ENCODE results near the gene SLC25A14.
"Not testable (repeated sequence)": the region's sequence is repeated elsewhere in the genome, so short reads cannot be mapped to it uniquely, and the experiment has no call there.

Gene SLC25A14, protein sequence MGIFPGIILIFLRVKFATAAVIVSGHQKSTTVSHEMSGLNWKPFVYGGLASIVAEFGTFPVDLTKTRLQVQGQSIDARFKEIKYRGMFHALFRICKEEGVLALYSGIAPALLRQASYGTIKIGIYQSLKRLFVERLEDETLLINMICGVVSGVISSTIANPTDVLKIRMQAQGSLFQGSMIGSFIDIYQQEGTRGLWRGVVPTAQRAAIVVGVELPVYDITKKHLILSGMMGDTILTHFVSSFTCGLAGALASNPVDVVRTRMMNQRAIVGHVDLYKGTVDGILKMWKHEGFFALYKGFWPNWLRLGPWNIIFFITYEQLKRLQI

DNA sequence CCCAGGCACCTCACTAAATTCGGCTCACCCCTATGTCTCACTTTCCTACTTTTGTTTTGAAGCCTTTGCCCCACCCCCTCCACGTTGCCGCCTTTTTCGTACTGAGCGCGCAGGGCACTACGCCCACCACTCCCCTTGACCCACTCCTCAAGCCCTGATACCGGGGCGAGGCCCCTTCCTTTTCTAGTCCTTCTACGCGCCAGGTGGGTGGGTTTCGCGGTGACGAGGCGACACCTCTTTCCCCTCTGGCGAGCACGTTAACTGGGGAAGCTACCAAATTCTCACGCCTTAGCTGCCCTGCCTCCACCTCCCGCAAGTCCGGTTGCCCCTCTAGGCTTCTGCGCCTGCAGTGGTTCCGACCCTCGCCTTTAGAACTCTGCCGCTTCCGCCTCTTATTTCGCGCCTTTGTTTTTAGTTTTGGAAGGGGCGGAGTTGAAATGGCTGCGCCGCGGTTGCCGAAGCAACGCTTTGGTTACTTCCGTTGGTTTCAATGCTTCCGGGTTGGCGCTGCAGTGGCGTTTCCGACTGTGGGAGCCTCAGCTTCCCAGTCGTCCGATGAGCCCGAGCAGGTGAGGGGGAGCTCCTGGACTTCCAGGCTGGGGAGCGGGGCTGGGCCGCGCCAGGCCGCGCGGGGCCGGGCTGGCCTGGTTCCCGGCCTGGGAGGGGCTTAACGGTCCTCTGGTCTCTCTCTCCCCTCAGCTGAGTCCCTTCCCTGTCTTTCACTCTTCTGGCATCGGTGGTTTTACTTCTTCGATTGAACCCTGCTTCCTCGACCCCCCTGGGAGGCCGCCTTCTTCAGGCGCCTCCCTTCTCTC, at the start of gene SLC25A14:
SLC25A14 (plus strand) TSS at position 512 of the 815 bp plus-strand sequence. CDS start 360 bp downstream, outside the sequence.
- DNase-seq: peak; percentile 71 to 83

DNA sequence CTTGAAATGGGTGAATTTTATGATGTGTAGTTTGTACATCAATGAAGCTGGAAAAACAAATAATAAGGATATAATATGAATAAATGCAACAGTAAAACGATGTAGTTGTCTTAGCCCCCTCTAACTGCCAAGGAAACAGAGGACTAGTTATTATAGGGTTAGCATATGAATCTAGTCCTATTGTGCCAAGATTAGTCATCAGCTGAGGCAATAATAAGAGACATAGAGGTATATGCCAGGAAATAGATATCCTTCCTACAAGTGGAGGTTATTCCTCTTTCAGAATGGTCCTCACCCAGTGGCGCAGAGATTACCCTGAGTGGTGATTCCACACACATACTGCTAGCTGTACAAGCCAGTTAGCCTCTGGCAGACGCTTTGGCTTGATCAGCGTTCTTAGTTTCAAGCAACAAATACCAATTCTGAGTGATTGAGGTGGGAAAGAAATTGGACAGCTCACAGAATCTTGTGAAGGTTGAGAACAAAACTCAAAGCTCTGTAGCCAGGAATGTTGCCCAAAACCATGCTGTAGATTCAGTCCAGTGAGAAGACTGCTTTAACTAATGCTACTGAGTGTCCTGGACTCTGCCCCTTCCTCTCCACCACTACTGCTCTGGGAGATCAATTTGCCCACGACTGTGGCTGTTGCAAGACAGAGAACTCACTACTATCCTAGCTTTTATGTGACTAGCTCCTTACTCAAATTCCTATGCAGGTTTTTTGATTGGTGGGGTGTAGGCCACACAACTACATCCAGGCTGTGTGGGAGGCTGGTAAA, 44.0 kb upstream of the SLC25A14 start:
- DNase-seq: no peak

DNA sequence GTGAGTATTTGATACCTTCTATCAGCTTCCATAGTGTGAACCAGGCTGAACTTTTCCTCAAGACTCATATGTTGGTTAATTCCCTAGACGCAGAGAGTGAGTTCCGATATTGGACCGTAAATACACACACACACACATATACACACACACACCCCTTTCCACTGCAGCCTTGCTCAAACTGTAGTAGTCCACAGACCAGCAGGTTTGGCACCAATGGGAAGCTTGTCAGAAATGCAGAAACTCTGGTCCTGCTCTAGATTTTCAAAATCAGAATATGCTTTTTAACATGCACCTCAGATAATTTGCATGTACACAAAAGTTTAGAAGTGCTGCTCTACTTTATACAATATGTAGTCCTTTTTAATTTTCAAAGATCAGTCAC, 43.4 kb upstream of the SLC25A14 start:
- no peak for DNase-seq

DNA sequence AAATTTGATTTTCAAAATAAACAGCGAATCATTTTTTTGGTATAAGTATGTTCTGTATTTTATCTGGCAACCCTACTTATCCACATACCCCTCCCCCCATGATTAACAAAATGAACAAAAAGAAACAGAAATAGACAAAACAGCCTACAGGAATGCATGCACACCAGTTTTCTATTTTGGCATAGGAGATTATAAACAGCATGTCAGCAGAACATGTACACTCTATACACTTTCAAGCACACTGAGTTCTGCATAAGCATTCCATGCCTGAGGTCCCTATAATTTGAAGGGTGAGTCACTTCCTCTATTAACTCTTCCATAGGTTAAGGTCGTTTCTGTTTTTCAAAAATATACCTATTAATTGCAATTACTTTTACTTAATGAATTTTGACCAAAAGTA, 43.0 kb upstream of the SLC25A14 start:
- DNase-seq: no peak

DNA sequence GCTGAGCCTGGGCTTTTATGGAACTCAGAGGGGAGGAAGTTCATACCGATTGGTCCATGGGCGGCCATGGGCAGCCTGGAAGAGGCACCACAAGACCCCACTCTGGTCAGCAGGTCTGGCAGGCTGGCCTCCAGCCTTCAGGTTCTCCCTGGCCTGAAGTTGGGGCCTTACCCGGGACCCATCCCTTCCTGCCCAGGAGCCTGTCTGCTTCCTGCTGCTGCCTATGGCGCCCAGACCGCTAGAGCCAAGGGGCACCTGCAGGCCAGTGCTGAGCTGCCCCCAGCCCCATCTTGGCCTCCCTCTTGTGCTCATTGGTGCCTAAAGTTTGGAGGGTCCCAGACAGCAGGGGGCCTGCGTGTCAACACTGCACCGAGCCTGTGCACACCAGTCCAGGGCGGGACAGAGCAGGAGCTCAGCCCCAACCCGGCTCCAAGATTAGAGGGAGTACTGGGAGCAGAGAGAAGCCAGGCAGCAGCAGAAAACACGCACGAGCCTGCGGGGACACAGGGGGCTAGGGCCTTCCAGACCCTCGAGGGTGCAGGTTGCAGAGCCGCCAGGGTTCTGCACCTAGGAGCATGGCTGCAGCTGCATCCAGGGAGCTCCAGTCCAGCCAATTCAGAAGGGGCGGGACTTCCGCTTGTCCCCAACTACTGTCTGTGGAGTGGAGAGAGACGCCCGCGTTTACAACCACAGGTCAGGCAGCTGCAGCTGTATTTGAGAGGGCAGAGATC, 40.3 kb upstream of the SLC25A14 start:
- DNase-seq: peak in 1 of 2 experiments; percentile 12

DNA sequence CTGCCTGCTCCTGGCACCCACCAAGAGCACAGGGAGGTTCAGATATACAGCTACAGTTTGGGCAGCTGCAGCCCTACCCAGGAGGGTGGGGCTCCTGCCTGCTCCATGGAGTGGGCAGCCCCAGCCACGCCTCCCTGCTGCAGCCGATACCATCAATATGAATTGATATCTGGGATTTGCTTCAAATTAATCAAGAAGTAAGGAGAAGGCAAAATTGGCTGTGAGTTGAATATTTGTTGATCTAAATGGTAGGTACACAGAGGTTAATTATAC, 39.8 kb upstream of the SLC25A14 start:
- no peak for DNase-seq

DNA sequence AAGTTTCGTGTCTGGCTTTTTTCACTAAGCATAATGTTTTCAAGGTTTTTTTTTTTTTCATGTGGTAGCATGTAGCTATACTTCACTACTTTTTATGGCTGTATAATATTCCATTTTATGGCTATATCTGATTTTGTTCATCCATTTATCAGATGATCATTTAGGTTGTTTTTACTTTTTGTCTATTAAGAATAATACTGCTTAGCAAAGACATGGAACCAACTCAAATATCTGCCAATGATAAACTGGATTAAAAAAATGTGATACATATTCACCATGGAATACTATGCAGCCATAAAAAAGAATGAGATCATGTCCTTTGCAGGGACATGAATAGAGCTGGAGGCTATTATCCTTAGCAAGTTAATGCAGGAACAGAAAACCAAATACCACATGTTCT, 38.3 kb upstream of the SLC25A14 start:
- DNase-seq: no peak

DNA sequence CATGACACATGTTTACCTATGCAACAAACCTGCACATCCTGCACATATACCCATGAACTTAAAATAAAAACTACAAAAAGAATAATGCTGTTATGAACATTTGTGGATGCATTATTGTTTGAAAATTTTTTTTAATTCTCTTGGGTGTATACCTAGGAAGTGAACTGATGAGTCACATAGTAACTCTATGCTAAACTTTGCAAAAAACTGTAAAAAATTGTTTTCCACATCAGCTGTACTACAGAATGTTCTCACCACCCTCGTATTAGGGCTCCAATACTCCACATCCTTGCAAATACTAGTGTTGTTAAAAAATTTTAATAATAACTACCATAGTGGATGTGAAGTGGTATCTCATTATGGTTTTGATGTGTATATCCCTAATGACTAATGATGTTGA, 37.7 kb upstream of the SLC25A14 start:
- no peak for DNase-seq

DNA sequence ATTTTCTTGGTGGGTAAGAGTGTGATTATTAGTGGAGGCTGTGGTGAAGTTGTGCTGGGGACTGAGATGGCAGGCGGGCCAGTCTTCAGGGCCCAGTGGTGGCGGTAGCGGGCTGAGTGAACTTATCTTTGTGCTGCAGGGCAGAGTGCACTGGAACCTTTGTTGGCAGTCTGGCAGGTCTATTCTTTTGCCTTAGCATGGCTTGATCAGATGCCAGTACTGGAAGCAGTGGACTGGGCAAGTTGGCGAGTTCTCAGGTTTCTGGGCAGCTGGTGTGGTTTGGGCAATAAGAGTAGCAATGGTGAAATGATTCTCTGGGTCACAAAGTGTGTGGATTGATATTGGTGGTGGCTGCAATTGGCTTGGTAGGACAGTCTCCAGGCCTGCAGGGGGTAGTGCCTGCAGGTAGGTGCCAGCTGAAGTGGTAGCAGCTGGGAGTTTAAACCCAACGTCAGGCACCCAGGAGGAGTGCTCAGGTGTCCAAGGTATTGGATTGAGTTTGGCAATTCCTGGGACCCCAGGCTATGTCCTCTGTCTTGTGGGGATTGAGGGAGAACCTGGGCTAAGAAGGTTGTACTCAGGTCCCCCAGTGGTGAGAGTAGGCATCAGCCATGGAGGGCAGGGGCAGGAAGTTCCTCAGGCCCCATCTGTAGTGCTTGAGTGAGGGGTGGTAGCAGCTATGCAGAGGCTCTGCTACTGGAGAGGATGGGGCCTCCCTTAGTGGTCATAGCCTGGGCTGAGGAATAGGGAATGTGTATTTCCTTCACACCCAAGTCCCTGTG, 34.9 kb upstream of the SLC25A14 start:
- DNase-seq: no peak

DNA sequence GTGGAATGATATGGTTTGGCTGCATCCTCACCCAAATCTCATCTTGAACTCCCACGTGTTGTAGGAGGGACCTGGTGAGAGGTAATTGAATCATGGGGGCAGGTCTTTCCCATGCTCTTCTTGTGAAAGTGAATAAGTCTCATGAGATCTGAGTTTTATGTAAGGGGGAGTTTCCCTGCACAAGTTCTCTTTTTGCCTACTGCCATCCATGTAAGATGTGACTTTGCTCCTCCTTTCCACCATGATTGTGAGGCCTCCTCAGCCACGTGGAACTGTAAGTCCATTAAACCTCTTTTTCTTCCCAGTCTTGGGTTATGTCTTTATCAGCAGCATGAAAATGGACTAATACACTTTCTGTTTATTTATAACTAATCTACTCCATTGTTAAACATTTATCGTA, 19.8 kb upstream of the SLC25A14 start:
- DNase-seq: not testable (repeated sequence)

DNA sequence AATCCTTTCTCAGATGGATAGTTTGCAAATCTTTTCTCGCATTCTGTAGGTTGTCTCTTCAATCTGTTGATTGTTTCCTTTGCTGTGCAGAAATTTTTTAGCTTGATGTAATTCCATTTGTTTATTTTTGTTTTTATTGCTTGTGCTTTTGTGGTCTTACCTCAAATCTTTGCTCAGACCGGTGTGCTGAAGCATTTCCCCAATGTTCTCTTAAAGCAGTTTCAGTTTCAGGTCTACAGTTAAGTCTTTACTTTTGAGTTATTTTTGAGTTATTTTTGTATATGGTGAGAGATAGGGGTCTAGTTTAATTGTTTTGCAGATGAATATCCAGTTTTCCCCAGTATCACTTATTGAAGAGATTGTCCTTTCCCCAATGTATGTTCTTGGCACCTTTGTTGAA, 18.2 kb upstream of the SLC25A14 start:
- no peak for DNase-seq

DNA sequence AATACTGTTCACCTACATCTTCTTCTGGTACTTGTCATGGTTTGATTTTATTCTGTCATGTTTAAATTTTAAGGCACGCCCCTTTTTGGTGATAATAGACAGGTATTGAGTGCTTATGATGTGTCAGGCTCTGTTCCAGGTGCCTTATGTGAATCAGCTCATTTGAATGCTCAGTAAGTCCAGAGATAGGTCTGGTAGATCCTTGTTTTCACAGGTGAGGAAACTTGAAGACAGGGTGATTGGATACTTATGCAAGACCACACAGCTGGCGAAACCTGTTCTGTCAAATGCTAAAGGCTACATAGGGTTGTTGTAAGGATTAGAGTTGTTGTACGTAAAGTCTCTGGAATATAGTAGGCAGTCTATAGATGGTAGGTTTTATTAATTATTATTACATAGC, 9.6 kb upstream of the SLC25A14 start:
- peak in 1 of 2 experiments; percentile 6 for DNase-seq

DNA sequence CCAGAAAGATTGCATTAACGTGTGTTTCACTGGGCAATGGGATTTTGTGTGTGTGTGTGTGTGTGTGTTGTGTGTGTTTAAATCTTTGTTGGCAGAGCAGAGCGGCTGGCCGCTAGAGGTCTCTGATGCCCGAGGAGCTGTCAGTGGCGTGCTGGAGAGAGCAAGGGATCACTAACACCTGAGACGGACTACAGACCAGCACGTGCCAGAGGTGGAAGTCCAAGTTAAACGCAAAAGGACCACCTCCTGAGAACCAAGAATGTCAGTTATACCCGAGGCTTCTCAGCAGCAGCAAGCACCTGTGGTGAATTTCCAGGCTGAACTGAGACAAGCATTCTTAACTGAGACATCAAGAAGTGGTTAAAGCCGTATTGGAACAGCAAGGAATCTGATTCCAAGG, 9.0 kb upstream of the SLC25A14 start:
- DNase-seq: peak; percentile 33 to 69

DNA sequence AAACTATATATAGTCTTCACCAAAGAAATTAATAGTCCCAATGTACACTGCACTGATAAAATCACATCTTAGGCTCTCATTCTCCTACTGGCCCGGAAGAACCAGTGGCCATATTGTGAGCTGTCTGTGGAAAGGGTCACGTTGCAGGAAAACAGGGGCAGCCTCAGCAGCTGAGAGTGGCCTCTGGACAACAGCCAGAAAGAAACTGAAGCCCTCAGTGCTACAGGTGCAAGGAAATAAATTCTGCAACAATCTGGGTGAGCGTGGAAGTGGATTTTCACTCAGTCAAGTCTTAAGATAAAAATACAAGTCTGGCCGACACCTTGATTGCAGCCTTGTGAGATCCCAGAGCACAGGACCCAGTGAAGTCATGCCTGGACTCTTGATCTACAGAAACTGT, 3.2 kb upstream of the SLC25A14 start:
- DNase-seq: no peak

DNA sequence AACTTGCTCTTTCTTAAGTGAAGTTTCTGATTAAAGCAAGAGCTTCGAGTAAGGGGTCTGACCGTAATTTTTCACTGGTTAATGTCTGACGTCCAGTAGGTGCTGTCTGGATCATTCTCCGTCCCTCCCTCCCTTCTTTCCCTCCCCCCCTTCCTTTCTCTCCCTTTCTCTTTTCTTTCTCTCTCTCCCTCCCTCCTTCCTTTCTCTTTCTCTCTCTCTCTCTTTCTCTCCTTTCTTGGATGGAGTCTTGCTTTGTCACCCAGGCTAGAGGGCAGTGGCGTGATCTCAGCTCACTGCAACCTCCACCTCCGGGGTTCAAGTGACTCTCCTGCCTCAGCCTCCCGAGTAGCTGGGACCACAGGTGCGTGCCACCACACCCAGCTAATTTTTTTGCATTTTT, 850 bp upstream of the SLC25A14 start:
- not testable (repeated sequence) for DNase-seq

DNA sequence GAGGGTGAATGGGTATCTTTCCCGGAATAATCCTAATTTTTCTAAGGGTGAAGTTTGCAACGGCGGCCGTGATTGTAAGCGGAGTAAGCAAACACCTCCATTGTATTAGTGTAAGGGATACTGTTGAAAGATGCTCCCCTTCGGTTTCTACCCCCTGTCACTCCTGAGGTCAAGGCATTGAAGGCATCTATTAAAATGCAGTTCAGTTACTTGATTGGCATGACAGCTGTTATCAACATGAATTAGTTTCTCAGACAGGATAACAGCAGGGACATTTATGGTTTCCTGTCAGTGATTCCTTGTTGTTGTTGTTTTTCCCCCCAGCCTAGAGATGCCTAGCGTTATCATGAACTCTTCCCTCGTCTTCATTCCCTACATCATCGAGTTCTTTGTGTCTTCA, 552 bp downstream of the SLC25A14 start:
- DNase-seq: no peak

DNA sequence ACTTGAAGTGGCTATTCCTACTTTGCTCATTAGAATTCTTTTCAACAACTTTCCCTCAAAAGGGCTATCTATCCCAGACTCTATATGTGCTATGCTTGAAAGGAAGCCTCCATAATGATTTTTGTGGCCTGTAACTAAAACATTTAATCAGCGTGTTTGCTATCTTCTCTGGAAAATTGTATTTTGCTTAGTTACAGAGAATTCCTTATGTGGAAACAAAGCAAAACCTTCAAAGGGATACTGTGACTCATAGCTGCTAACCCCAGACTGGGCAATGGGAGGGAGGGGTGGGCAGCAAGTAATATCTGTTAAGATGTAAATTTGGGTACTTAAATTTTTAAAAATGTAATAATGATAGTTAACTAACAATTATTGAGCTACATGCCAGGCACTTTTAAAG, 3.7 kb downstream of the SLC25A14 start:
- DNase-seq: no peak

DNA sequence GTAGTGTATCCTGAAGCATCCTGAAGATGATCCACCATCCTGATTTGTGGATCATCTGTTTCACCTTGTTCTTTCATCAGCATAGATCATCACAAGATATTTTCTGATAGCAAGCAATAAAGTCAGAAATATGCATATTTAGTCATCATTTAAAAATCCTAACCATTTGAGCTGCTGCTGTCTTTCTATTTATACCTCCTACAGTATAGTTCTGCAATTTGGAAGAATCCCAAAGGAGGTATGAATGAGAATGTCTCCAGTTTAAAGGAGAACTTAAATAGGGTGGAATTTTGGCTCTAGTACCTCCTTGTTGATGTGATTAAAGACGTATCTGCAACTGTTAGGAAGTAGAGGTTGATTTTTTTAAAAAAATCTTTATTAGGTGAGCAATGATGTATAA, 7.6 kb downstream of the SLC25A14 start:
- DNase-seq: no peak

DNA sequence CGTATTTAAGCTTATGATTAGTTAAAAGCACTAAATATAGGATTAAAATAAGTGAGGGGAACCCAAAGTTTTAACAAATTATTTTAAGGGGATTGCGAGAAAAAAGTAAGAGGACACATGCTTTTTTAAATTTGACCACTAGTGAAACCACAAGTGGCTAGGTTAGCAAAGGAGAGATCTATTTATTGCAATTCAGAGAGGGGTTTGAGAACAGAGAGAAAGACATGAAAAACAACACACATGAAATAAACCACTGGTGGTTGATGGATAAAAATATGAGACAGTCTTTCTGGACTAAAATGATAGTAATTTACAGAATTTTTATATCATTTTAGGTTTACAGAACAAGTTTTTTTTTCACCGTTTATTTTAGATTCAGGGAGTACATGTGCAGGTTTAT, 11.8 kb downstream of the SLC25A14 start:
- no peak for DNase-seq

DNA sequence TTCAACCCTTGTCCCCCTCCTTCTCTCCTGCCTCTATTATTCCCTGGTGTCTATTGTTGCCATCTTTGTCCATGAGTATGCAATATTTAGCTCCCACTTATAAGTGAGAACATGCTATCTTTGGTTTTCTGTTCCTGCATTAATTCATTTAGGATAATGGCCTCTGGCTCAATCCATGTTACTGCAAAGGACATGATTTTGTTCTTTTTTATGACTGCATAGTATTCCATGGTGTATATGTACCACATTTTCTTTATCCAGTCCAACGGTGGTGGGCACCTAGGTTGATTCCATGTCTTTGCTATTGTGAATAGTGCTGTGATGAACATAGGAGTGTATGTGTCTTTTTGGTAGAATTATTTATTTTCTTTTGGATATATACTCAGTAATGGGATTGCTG, 12.3 kb downstream of the SLC25A14 start:
- not testable (repeated sequence) for DNase-seq

DNA sequence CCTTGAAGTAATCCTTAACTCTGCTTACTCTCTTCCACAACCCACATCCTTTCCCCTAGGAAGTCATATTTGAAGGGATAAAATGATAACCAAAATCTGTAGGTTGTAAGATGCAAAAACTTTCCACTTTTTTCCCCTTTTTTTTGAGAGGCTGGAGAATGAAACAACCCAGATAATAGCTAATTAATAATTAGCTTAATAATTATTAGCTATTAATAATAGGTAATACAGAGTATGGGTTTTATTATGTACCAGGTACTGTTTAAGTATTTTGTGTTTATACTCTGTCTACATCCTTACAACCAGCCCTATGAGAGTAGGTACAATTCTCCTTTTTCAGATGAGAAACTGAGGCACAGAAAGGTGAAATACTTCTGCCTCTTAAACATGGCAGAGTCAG, 36.4 kb downstream of the SLC25A14 start:
- DNase-seq: no peak

DNA sequence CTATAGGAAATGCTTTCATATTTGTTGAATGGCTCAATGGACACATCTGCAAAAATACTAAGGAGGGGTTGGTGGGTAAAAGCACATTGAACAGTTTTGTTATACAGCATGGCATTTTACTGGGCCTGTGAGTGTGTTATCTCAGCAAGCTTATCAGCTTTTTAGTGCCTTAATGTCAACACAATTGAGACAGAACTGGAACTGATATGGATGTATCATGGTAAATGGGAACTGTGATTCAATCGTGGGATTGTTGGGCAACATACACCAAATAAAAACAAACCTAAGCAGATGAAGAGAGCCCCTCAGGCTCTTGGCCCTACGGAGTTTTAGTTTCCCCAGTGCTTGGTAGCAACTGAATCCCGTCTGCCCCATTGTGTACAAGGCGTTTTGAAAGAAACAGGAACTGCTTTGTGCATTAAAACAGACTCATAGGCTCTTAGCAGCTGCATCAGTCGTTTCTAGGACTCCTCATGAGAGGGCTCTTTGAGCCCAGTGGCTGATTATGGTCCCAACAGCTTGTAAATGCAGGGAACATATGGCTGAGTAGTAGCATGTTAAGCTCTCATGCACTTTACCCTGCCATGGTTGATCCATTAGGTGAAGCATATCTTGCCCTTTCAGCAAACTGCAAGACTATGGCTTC, 38.4 kb downstream of the SLC25A14 start:
- DNase-seq: no peak

Data from NCI-H526 (cell line).